ENCODE measurements around the gene PYROXD2. TPM values are rescaled to one million over a fixed set of nuclear protein-coding genes. Genes with fewer than 3 reads are reported as not detected.

Gene PYROXD2
- total and polyA plus RNA-seq, 2 experiments from 2014 or later: 1.3 to 2.6 TPM

DNA sequence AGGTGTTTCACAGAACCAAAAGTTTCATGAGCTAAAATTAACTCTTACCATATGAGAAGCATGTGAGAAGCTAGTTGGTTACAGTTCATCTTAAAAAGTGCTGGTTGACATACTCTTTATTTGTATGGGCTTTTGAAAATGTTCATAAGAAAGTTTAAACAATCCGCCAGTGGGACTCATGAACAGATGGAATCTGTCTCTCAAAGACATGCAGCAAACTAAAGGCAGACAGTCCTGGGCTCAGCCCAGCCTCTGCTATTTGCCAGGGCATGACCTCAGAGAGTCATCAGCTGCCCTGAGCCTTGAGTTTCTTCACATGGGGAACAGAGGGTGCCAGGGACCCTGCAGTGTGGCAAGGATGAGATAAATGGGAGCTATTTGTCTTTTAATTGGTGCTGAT is 3.2 kb downstream of the PYROXD2 start (continued):
- TF ChIP-seq, protein P1, sequence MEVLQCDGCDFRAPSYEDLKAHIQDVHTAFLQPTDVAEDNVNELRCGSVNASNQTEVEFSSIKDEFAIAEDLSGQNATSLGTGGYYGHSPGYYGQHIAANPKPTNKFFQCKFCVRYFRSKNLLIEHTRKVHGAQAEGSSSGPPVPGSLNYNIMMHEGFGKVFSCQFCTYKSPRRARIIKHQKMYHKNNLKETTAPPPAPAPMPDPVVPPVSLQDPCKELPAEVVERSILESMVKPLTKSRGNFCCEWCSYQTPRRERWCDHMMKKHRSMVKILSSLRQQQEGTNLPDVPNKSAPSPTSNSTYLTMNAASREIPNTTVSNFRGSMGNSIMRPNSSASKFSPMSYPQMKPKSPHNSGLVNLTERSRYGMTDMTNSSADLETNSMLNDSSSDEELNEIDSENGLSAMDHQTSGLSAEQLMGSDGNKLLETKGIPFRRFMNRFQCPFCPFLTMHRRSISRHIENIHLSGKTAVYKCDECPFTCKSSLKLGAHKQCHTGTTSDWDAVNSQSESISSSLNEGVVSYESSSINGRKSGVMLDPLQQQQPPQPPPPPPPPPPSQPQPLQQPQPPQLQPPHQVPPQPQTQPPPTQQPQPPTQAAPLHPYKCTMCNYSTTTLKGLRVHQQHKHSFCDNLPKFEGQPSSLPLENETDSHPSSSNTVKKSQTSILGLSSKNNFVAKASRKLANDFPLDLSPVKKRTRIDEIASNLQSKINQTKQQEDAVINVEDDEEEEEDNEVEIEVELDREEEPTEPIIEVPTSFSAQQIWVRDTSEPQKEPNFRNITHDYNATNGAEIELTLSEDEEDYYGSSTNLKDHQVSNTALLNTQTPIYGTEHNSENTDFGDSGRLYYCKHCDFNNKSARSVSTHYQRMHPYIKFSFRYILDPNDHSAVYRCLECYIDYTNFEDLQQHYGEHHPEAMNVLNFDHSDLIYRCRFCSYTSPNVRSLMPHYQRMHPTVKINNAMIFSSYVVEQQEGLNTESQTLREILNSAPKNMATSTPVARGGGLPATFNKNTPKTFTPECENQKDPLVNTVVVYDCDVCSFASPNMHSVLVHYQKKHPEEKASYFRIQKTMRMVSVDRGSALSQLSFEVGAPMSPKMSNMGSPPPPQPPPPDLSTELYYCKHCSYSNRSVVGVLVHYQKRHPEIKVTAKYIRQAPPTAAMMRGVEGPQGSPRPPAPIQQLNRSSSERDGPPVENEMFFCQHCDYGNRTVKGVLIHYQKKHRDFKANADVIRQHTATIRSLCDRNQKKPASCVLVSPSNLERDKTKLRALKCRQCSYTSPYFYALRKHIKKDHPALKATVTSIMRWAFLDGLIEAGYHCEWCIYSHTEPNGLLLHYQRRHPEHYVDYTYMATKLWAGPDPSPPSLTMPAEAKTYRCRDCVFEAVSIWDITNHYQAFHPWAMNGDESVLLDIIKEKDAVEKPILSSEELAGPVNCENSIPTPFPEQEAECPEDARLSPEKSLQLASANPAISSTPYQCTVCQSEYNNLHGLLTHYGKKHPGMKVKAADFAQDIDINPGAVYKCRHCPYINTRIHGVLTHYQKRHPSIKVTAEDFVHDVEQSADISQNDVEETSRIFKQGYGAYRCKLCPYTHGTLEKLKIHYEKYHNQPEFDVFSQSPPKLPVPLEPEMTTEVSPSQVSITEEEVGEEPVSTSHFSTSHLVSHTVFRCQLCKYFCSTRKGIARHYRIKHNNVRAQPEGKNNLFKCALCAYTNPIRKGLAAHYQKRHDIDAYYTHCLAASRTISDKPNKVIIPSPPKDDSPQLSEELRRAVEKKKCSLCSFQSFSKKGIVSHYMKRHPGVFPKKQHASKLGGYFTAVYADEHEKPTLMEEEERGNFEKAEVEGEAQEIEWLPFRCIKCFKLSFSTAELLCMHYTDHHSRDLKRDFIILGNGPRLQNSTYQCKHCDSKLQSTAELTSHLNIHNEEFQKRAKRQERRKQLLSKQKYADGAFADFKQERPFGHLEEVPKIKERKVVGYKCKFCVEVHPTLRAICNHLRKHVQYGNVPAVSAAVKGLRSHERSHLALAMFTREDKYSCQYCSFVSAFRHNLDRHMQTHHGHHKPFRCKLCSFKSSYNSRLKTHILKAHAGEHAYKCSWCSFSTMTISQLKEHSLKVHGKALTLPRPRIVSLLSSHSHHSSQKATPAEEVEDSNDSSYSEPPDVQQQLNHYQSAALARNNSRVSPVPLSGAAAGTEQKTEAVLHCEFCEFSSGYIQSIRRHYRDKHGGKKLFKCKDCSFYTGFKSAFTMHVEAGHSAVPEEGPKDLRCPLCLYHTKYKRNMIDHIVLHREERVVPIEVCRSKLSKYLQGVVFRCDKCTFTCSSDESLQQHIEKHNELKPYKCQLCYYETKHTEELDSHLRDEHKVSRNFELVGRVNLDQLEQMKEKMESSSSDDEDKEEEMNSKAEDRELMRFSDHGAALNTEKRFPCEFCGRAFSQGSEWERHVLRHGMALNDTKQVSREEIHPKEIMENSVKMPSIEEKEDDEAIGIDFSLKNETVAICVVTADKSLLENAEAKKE (CRISPR knock-in tag; IDR thresholded peaks at IDR 0.05): no peak
- TF ChIP-seq POLR2AphosphoS5 (IDR thresholded peaks at IDR 0.05; ENCODE audit: low read depth) (no peak), ZNF114 (CRISPR knock-in tag; IDR thresholded peaks at IDR 0.05) (no peak), CREB1 (CRISPR knock-in tag; IDR thresholded peaks at IDR 0.05; ENCODE audit: low read depth) (no peak)

DNA sequence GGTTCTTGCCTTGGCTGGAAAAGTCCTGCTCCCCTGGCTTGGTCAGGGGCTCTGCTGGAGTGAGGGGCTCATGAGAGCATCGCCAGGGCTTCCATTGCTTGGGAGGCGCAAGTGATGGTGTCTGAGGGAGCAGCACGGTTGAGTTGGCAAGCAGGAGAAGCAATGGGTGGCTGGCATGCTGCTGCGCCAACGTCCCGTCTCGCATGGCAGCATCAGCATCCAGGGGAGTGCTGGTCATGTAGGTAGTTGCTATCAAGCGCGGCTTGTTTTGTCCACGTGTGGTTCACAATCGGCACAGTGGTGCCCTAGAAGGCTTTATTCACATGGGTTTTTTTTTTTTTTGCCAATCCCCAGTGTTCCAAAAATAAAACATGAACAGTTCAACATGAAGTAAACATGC is 3.8 kb downstream of the PYROXD2 start:
- no peaks in the 10 kb centered on the region for H4K20me1 ChIP-seq (replicated peaks; ENCODE audit: insufficient read depth)
- no peak overlapping the region for H3K27ac ChIP-seq (ENCODE audit: low read depth)
- H2AFZ ChIP-seq: no peak overlapping the region
- no peaks in the 10 kb centered on the region for H3K36me3 Mint-ChIP-seq (ENCODE audit: low read depth)
- H3K4me3 Mint-ChIP-seq: no peak overlapping the region
- H3K27me3 Mint-ChIP-seq (ENCODE audit: insufficient read depth, low read depth, poor library complexity): peaks cover 5% of the 10 kb centered on the region
- no peaks in the 10 kb centered on the region for H3K36me3 ChIP-seq (ENCODE audit: insufficient read depth)
- peaks cover 12% of the 10 kb centered on the region; the same call in 2 of the 3 replicates for H3K4me1 Mint-ChIP-seq
- H3K9me3 Mint-ChIP-seq: no peaks in the 10 kb centered on the region
- DNase-seq (ENCODE audit: low spot score) (no peak), ATAC-seq (no peak)
- H3K27ac Mint-ChIP-seq: no peak overlapping the region
- H3K9me2 ChIP-seq (ENCODE audit: insufficient read depth): no peaks in the 10 kb centered on the region
- no peaks in the 10 kb centered on the region for H3F3A ChIP-seq (replicated peaks; ENCODE audit: low read depth)
- no peak overlapping the region for H3K4me3 ChIP-seq
- no peaks in the 10 kb centered on the region for H3K79me2 ChIP-seq (replicated peaks; ENCODE audit: insufficient read depth)
- no peaks in the 10 kb centered on the region for H3K27me3 ChIP-seq (ENCODE audit: insufficient read depth)
- peaks cover 14% of the 10 kb centered on the region for H3K4me1 ChIP-seq (ENCODE audit: insufficient read depth)
- H3K4me2 ChIP-seq: no peak overlapping the region
- no peak for TF ChIP-seq EZH2 (IDR thresholded peaks at IDR 0.05; ENCODE audit: low read depth, unreplicated experiment)
- no peak for TF ChIP-seq POLR2AphosphoS5 (IDR thresholded peaks at IDR 0.05; ENCODE audit: low read depth)
- TF ChIP-seq JUNB (IDR thresholded peaks at IDR 0.05; ENCODE audit: unreplicated experiment): no peak
- TF ChIP-seq ZNF114 (CRISPR knock-in tag; IDR thresholded peaks at IDR 0.05): no peak
- TF ChIP-seq, protein P1 (CRISPR knock-in tag; IDR thresholded peaks at IDR 0.05): no peak
- TF ChIP-seq, protein P2, sequence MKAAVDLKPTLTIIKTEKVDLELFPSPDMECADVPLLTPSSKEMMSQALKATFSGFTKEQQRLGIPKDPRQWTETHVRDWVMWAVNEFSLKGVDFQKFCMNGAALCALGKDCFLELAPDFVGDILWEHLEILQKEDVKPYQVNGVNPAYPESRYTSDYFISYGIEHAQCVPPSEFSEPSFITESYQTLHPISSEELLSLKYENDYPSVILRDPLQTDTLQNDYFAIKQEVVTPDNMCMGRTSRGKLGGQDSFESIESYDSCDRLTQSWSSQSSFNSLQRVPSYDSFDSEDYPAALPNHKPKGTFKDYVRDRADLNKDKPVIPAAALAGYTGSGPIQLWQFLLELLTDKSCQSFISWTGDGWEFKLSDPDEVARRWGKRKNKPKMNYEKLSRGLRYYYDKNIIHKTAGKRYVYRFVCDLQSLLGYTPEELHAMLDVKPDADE (IDR thresholded peaks at IDR 0.05): no peak
- TF ChIP-seq ZNF331 (CRISPR knock-in tag; IDR thresholded peaks at IDR 0.05; ENCODE audit: low read depth): no peak
- no peak for TF ChIP-seq EZH2phosphoT487 (IDR thresholded peaks at IDR 0.05; ENCODE audit: unreplicated experiment)
- no peak for TF ChIP-seq CREB1 (CRISPR knock-in tag; IDR thresholded peaks at IDR 0.05; ENCODE audit: low read depth)
